HG03108 (cell line): ENCODE results near the gene ACTRT2.

Source experiments
- ATAC-seq: cut with Tn5 transposase; IDR thresholded peaks from one replicate; pipeline ENCODE4 v1.9.1; 2021; ENCODE audit warnings: moderate library complexity; ENCODE audit not compliant: unreplicated experiment

ACTRT2 gene

DNA sequence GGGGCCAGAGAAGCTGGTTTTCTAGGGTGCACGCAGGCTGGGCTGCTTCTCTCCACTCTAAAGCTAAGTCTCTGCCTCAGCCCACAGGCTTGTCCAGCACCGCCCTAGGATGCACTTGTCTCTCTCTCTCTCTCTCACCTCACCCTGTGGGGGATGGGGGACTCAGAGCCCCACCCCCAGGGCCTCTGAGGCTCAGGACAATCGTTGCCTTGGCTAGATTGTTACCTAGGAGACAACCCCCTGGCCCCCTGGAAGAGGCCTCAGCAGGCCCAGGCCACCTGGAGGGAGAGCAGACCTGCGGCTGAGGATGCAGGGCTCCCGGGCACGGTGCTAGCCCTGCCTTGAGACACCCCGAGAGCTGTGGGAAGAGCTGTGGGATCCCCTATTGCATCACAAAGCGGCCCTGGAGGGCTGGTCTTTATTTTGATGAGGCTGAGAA is at the start of gene ACTRT2:
Gene ACTRT2 (plus strand): TSS at position 235 of the 439 bp plus-strand sequence. CDS start 220 bp downstream, outside the sequence.
- ATAC-seq, result no peak

DNA sequence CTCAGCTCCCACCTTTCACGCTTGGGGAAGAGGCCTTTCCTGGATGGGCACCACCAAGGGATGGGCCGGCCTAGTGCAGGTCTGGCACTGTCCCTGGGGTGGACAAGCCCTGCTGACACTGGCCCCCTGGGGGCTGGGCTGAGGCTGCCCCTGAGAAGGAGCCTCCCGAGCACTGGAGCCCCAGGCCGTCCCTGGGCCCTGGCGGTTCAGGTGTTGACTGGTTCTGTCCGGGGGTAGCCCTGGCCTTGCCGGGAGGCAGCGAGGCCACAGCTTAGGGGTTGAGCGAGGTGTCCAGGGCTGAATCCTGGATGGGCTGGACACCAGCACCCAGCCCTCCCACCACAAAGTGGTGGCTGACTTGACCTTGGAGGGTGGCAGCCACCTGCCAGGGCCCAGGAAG is 49.7 kb upstream of the ACTRT2 start:
- ATAC-seq, result no peak

DNA sequence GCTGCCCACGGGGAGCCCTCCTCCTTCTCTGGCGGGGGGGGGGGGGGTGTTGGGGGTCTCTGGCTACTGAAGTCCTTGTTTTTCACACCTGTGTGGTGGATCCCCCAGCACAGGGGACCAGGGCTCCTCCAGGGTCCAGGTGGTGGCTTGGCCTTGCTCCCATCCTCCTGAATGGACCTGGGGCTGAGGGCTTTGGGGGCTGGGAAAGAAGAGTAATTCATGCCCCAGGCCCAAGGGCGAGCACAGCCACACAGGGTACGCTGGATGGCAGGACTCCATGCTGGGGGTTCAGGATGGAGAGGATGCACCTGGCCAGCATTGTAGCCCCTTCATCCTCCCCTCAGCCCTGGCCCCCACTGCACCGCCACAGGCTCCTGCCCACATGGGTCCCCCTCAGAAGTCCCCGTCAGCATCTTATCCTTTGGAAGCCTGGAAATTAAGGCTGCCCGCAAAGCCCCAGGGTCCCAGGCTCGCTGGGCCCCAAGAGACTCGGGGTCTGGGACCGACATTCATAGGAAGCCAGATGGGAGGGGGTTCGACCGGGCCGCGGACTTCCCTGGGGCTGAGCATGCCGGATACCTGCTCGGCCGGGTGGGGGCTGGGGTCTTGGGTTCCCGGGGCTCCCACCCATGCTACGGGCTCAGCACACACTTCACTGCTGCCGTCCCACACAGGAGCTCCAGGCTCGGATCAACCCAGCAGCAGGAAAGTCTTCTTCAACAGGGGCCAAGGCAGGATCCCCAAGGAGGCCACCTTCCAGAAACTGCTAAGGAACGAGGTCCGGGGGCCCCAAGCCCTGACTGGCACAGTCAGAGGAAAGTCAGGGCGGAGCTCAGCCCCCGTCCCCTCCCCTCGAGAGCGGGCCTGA is 49.0 kb upstream of the ACTRT2 start:
- ATAC-seq, result no peak

DNA sequence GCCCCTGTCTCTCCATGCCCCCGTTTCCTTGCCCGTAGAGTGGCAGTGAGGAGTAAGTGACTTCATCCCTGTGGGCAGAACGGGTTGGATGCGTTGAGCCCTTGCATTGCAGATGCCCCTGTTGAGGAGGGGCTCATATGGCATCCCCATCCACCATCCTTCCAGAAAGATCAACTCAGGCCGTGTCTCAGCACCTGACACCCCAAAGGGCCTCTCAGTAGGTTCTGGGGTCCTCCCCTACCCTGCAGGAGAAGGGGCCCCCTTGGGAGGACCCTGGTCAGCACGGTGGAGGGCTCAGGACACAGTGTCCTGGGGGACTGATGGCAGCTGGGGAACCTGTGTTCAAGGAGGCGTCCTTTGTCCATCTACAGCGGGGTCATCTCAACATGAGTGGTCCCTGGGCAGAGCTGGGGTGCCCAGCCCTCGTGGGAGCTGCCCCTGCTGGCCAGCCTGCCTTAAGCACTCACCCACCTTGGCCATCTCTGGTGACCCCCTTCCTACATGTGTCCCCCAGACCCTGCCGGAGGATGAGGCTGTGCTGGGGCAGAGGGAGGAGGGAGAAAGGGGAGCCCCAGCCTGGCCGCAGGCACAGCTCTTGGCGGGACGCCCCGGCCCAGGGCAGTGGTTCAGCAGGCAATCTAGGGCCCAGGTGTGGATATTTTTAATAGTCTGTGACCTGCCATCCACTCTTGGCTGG is 48.2 kb upstream of the ACTRT2 start:
- no peak for ATAC-seq

DNA sequence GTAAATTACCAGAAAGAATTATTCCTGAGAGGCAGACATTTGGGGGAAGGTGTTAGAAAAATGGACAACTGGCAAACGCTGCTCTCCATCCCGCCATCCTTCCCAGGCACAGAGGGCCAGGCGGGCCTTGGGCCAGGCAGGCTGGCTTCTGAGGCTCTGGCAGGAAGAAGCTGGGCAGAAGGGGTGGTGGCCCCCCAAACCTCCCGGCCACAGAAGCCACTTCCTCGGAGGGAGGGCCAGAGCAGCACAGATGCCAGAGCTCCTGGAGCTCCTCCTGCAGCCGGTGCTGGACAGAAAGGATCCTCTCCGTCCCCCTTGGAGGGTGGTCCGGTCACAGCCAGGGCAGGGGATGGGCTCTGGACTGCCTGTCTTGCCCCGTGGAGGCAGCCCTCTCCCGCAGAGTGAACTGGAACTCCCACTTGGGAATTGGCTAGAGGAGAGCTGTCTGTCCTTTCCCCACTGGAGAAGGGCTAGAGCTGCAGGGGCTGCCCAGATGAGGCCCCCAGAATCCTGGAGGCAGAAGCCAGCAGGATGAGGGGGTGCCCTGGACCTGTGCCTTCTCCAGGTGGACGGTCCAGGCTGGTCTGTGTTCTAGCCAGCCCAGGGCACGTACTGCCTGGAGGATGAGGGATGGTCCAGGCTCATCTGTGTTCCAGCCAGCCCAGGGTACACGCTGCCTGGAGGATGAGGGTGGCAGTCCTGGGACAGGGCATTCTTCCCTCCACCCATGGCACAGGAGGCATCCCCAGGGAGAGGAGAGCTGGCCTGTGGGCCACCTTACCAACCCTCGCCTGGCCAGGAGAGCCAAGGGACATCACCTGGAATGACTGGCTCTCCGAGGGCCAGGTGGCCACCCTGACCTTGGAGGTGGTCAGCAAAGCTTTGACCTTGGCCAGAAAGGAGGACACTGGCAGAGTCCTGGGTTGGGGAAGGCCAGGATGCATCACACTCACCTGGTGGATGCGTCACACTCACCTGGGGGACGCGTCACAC is 47.4 kb upstream of the ACTRT2 start:
- no peak for ATAC-seq

DNA sequence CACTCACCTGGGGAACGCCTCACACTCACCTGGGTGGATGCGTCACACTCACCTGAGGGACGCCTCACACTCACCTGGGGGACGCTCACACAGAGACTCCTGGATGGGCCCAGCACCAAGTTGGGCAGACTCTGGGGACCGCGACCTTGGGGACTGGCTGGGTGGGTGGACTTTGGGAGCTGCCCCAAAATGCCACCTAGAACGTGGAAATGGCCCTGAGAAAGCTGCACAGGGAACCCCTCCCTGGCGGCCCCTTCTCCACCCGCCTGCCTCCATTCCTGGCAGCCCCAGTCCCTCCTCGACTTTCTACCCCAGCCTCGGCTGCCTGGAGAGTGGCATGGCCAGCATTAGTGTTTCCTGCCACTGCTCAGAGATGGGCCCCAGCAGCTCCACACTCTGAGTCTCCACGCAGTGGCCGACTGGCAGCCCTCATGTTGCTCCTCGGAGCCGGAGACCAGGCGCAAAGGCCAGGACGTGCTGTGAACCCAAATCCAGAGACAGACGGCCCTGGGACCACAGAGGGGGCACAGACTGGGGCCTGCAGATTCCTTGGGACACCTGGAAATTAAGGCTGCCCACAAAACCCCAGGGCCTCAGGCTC is 46.5 kb upstream of the ACTRT2 start:
- ATAC-seq, result no peak

DNA sequence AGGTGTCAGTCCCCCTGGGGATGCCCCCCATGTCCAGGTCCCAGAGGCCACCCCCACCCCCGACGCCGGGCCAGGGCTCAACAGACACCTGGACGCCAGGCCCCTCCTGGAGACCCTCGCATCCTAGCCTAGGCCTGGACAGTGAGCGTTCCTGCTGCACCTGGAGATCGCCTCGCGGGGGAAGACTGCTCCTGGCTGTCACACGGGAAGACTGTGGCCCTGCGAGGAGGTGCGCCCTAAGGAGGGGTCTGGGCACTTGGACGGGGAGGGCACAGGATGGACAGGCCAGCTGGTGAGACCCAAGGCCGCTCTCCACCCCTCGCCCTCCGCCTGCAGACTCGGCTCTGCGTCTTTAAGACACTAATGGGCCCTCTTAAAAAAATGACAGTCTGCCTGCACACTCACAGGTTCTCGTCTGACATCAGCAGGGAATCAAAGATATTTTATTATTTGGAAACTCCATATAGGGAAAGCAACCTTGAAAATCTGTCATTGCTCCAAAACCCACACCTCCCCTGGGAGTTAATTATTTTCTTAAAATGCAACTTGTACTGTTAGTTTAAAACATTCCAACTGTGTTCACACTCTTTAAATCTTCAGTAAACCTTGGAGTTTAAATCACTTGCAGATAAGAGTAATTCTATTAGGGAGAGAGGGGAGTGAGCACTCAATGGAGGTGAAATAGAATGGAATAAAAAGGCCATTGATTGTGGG is 45.6 kb upstream of the ACTRT2 start:
- ATAC-seq, result no peak

DNA sequence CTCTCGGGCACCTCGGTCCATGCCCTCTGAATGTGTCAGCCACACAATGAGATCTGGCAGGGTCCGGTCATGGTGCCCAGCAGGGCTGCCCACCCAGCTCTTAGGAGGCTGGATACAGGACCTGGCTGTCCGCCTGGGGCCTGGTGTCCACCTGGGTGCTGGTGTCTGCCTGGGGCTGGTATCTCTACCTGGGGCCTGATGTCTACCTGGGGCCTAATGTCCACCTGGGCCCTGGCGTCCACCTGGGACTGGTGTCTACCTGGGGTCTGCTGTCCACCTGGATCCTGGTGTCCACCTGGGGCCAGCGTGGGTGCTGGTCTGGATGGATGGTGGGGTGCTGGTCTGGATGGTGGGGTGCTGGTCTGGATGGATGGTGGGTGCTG is 45.1 kb upstream of the ACTRT2 start:
- ATAC-seq, result no peak

DNA sequence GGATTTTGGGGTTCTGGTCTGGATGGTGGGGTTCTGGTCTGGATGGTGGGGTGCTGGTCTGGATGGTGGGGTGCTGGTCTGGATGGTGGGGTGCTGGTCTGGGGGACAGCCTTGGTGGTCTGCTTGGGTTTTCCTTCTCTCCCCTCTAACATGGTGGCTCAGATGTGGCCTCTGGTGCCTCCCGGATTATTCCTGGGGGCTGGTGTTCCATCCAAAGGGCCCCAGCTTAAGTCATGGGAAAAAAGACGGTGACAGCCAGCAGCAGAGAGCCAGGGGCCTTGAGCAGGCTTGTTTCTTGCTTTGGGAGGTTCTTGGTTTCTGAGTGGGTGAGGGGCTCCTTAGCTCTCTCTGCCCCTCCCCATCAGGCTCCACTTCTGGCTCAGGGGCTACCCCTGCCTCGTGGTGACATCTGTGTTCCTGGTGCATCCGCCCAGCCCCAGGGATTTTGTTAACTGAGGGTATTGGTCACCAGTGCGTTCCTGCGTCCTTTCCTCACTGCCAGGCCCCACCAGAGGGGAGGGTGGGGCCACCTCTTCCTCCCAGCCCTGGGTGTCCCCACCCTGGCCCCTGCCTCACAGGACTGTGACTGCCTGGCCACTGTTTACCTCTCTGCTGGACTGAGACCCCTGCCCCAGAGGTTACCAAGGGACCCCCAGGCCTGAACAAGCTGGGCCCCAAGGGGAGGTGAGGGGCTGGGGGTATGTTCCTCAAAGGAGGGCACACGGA is 43.2 kb upstream of the ACTRT2 start:
- no peak for ATAC-seq

DNA sequence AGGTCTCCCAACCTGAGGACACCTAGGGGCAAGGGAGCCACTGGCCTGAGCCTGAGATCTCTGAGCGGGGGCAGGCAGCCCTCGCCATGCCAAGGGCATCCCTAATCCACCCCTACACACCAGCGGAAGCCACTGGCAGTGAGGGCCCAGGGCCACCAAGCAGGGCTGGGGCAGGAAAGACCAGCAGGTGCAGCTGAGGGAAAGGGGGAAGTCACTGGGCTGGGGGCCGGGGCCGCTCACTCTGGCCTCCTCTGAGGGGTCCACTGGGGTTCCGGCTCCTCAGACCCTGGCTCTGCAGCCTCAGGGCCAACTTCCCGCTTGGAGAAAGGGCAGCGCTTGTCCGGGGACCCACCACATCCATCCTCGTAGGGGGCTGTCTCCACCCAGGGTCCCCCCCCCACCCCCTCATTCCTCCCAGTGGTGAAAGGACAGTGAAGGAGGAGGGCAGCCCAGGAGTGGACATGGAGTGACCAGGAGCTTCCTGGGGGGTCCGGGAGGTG is 42.5 kb upstream of the ACTRT2 start:
- ATAC-seq, result no peak

DNA sequence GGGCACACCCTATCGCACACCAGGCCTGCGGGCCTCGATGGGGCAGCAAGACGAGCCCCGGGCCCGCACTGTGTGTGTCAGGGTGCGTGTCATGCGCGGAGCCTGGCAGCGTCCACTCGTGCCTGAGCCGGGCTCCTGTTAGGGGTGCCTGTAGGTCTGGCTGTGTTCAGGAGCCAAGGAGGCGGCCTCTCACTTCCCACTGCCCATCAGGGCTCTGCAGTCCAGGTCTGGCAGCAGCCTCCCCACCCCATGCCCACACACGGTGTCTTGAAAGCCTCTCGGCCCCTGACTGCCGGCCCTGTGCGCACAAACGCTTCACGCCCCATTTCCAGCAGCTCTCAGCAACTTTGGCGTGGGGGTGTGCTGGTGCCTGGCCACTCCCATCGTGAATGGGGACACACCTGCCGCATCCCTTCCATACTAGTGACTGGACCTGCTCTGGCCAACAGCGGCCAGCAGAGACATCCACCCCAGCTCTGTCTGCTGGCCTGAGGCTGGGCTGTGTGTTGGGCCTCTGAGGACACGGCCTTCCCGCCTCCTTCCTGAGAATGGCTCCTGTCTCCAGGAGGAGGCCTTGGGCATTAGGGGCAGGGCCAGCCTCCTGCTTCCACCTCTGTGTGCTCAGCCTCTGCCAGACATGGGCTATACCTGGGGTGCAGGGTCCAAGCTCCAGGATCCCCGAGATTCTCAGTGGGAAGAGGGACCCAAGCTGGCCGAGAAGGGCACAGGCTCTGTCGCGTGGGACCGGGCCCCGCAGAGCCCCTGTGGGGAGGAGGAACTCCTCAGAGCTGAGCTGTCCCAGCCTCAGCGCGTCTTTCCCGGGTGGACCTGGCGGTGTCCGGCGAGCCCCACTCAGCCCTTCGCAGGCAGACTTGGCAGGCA is 41.8 kb upstream of the ACTRT2 start:
- no peak for ATAC-seq

DNA sequence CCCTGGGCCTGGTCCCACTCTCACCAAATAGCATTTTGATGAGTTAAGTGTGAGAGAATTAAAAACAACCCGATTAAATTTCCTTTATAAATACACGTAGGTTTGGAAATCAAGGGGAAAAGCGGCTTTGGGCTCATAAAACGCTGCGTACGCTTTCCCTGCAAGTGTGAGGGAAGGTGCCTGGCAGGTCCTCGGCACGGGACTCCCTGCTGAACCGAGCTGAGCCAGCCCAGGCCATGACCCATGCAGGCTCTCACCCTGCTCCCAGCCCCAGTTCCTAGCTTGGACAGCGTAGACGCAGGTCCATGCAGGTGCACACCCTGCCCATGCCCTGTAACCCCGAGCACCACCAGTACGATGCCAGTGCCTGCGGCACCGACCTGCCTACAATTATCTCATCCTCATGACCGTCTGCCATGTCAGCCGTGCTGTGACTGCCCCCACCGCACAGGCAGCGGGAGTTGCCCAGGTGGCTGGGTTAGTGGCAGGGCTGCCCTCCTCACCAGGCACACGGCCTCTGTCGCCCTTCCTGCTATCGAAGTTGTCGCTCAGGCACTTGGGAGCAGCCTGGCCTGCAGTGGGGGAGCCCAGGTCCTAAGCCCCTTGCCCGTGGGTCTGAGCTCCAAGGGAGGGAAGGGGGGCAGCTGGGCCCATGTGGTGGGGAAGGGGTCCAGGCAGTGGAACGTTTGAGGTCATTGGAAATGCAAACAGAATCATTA is 41.0 kb upstream of the ACTRT2 start:
- no peak for ATAC-seq

DNA sequence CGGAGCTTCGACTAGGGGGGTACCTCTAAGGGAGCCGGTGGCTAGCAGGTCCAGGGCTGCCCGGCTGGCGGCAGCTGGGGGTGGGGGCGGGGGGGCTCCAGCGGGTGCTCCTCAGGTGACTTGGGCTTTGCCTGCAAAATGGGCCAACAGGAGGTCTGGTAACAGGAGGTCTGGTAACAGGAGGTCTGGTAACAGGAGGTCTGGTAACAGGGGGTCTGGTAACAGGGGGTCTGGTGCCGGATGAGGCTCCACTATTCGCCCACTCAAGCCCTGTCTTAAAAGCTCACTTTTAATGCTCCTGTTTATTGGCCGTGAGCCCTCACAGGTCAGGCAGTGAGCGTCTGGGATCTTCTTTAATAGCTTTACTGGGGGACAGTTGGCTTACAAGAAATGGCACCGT is 40.4 kb upstream of the ACTRT2 start:
- ATAC-seq, result no peak

DNA sequence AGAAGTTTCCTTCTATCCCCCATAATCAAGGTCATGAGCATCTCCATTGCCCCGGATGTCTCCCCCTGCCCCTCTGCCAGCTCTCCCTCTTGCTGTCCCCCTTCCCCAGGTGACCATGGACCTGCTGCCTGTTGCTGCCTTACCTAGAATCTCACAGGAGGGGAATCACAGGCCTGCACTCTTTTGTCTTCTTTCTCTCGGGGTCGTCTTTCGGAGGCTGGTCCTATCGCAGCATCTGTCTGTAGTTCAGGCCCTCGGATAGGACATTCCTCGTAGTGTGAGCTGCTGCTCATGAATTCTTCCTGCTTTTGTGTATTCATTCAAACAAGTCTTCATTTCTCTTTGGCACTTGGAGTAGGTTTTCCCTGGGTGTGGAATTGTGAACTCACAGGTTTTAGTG is 39.9 kb upstream of the ACTRT2 start:
- ATAC-seq, result no peak

DNA sequence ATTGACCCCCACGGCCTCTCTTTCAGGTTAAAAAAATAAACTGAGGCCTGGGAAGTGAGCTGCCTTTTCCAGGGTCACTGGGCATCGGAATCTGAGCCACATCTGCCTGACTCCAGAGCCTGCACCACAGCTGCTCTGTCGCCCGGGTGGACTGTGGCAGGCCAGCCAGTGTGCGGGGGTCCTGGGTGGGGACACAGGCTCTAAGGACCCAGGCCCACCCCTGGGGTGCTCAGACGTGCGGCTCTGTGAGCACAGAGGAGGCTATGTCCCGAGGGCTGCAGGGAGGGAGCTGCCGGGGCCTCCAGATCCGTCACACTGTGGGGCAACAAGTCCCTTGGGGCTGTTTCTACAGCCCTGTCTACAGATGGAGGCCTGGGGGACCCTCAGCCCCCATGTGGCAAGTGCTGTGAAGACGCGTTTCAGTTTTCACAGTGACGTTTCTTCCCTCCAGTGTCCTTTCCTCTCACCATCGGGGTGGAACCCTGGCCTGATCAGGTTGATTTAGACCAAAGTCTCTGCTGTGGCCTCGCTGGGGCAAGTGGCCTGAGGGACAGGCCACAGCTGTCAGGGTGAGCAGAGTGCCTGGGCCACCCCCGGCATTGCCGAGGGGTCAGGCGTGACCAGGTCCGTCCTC is 39.2 kb upstream of the ACTRT2 start:
- no peak for ATAC-seq

DNA sequence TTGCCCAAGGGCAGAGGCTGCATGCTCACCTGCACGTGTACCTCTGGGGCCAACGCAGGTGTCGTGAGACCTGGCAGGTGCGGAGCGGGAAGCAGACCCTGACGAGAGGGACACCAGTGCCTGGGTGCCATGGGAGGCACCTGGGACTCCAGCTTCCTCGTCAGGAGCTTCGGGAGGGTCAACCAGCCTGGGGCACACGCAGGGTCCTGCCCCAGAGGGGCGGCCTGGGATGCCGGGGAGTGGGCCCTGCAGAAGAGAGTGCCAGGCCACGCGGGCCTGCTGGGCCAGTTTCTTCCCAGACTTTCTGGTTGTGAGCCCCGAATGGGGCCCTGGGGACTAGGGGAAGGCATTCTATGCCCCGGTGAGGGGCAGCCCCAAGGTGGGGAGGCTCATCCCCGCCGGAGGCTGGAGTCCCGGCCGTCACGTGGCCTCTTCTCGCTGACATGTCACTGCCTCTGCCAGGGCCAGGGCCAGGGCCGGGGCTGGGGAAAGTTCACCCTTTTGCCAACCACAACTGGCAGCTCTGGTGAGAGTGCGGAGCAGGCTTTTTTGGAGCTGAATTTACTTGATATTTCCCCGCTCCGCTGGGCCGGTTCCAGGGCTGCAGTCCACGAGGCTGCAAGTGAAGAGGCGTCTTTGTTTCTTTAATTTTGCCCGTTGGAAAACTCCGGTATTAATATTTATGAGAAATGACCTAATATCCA is 38.5 kb upstream of the ACTRT2 start:
- no peak for ATAC-seq

DNA sequence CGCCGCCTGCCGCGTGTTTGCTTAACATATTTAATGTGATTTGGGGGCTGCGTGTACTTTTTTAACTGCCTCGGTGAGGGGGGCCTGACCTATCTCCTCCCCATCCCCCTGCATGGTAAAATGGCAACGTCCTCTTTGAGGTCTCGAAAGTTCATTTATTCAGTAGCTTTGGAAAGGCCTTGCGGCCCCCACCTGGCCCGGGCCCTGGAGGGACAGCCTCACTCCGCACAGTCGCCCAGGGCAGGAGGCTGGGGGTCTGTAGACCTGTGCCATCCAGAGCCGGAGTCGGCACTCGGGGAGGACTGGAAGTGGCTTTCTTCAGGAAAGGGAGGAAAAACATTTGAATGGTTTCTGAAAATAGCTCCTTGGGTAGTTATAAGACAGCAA is 38.0 kb upstream of the ACTRT2 start:
- no peak for ATAC-seq
